GM18873 (cell line): Measurements from ENCODE around the gene CHD9.
A peak's percentile ranks its signal among the peaks of the same experiment; 100 is the strongest.

Experiments
- ATAC-seq: cut with Tn5 transposase; IDR thresholded peaks from one replicate; pipeline ENCODE4 v1.9.1; 2021; ENCODE audit warnings: mild to moderate bottlenecking, moderate library complexity, moderate number of reproducible peaks; ENCODE audit not compliant: unreplicated experiment, low FRiP score

The CHD9 gene

DNA sequence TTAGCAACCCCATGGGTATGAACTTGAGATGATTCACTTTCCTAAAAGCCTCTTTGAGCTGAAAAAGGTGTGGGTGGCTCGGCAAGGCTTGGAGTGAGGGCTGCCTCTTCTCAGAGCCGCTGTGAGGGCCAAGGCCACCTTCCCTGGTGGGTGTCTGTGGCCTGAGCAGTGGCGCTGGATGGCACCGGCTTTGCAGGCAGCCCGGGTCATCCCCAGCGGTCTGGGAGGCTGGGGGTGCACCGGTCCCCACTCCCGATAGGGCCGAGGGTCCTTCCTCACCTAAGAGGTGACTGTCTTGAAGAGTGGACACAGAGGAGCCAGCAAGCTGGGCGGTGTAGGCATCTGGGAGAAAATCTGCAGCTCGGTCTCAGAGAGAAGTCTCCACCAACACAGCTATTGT lies 300.3 kb downstream of the CHD9 start:
- ATAC-seq = no peak

DNA sequence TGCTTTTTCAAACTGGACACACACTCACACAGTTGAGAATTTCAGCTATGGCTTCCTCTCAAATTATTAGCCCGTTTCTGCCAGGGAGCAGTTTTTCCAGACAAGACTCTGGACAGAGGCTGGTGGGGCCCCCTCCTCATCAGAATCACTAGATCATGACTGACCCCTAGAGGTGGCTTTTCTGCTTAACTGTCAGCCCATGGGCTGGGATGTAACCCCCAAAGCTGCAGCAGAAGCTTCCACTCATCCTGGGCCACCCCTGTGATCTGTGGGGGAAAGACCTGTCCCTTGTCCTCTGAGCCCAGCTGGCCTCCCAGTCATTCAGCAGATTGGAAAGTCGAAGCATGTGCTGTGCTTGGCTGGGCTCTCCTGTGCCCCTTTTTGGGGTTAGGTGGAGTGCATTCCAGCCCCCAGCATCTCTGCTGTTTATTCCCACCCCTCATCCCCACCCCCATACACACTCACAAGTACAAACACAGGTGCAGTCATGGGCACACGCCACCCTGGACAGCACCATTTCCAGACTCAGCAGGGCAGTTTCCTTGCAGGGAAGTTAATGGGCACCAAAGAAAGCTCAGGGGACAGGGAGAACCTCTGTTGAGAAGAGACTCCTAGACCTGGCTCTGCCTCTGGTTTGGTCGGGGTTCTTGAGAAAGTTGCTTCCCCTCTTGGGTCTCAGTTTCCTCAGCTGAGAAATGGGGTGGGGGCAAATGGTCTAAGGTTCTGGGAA lies 301.9 kb downstream of the CHD9 start:
- no peak for ATAC-seq

DNA sequence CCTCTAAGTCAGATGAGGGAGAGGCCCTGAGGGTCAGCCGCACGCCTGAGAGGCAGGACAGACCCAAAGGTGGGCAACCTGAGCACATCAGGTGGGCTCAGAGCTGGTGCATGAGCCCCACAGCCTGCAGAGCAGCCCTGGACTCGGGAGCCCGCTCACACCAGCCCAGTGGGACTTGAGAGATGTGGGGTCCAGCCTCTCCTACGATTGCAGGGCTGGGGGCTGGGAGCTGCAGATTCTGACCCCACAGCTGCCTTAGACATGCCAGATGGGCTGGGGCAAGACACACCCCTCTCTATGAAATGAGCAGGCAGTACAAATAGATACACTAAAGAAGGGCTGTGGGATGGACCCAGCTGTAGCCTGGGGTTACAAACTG lies 302.4 kb downstream of the CHD9 start:
- ATAC-seq = no peak

DNA sequence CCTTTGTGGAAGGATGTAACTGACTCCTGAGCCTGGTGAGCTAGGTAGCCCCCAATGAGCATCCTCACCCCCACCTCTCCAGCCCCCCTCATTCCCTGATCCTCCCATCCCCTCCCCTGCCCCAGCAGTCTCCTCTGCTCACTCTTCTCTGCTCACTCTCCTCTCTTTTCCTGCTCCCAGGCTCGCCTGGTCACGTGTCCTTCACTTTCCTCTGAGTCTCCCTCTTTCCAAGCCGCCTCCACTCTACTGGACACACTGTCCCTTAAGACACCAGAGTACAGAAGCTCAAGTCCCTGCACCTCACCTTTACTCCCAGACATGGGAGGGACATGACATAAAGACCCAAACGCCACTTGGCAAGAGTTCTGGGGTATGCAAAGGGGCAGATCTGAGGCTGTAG lies 303.2 kb downstream of the CHD9 start:
- no peak for ATAC-seq

DNA sequence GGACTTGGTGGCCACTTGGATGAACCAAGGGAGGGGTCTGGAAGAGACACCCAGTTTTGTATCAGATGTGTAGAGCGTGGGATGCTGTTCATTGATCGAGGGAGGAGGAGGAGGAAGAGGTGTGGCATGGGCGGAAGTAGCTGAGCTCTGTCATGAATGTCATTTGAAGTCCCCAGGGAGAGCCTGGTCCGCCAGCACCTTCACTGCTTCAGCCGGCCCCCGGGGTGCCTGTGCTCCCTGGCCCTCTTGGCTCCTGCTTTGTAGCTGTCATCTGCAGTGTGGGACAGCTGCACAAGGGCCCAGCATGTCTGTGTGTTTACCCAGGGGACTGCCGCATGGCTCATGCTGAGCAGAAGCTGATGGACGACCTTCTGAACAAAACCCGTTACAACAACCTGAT lies 304.1 kb downstream of the CHD9 start:
- ATAC-seq = no peak

GRCh38 chr16:53369921-53370320 lies 315.1 kb downstream of the CHD9 start:
- no peak for ATAC-seq

DNA sequence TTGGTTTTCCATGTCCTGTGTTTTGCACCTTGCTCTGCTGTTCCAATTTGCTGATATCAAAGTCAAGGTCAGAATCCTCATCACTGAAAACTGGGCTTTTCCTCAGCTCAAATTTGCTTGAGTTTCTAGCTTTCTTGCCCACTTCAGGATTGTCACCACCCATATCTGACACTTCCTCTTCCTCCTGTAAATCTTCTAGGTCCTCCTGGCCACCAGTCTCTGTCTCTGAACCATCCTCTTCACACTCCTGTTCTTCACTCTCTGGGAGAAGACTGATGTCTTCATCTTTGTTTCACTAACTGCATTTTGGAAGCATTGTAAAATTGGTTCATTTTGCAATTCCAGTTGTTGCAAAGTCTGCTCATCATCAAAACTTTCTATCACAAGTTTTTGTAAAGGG lies 316.0 kb downstream of the CHD9 start:
- no peak for ATAC-seq

DNA sequence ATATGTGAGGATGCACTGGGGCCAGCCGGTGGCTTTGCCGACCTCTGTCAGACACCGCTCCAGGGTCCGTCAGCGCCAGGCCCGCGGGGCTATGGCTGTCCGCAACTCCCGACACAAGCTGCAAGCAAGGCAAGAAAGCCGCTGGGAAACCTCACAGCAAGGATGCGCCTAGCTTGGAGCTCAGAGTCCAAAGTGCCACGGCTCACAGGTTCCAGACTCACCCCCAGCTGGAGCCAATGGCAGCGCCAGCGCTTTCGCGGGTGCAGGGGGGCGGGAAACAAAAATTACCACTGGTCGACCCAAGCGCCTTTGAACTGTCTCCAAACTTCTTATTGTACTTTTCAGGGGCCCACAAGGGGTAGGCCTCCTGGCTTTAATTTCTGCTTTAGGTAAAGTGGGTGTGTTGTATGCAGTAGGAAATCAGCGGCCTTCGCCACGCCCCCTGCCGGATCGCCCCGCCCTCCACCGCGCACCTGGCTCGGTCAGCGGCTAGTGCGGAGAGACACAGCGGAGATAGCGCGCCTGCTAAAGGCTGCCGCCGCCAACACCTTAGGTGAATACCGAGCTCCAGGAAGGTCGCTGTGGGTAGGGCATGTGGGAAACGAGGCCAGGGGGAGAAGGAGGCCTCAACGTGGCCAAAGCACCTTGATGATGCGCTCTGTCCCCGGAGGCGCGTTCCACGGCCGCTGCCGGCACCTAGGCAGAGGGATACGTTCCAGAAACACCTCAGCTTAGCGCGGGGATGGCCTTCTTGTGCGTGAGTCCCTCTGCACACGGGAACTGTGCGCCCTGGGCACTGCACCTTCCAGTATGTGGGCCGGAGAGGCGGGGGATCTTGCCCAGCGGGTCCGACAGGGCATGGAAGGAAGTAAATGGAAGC lies 318.4 kb downstream of the CHD9 start:
- ATAC-seq = peak; percentile 67

DNA sequence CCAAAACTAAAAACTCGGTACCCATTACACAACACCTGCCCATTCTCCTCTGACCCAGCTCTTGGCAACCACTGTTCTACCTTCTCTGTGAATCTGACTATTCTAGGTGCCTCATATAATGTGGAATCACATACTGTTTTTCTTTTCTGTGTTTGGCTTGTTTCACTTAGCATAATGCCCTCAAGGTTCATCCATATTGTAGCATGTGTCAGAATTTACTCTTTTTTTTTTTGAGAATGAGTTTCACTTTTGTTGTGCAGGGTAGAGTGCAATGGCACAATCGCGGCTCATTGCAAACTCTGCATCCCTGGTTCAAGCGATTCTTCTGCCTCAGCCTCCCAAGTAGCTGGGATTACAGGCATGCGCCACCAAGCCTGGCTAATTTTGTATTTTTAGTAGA lies 320.0 kb downstream of the CHD9 start:
- no peak for ATAC-seq

DNA sequence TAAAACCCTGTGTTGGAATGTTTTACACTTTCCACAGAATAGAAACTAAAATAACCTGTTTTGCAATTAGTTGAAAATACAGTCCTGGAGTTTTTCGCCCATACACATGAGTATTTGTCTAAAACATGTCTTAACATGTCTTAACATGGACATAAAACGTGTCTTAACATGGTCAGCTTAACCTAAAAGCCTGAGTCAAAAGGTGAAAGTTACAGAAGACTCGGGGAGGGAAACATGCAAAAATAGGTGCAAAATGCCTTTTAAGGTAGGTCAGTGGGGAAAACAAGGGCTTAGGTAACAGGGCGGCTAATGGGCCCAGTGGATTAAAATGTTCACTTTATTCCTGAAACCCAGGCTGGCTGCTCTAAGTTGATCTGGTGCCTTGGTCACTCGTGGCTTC lies 323.3 kb downstream of the CHD9 start:
- ATAC-seq = no peak
